Esophagus muscularis mucosa (tissue), 4 donors: Measurements from ENCODE around the gene C19orf53. TPM values are rescaled to one million over a fixed set of nuclear protein-coding genes. Genes with fewer than 3 reads are reported as not detected.

Experiments used
- DNase-seq: peaks from one replicate; pipeline ENCODE4 v3.0.0-alpha.2; 2017; ENCODE audit errors: extremely low spot score
- H3K27ac ChIP-seq, 4 donors: fragments of 200-600 bp; sonication (generic); replicated peaks in 1 of 4; 1 replicate in 3 of 4; 2 replicates in 1 of 4; pipeline ENCODE4 v1.5.1; 2016 to 2019; ENCODE audit warnings: mild to moderate bottlenecking in 1 of 4
- H3K27me3 ChIP-seq, 4 donors: fragments of 200-600 bp; sonication (generic); one replicate each; pipeline versions ENCODE4 v1.5.1 to v1.6.0; 2016 to 2019
- H3K36me3 ChIP-seq, 4 donors: fragments of 200-600 bp; sonication (generic); one replicate each; pipeline ENCODE4 v1.5.1; 2016 to 2019
- H3K4me1 ChIP-seq, 4 donors: fragments of 200-600 bp; sonication (generic); one replicate each; pipeline ENCODE4 v1.5.1; 2016 to 2019
- H3K4me3 ChIP-seq, 4 donors: fragments of 200-600 bp; sonication (generic); 1 replicate in 2 of 4; 2 replicates in 2 of 4; pipeline ENCODE4 v1.5.1; 2016 to 2019; ENCODE audit warnings: mild to moderate bottlenecking in 4 of 4, moderate library complexity in 1 of 4
- H3K9me3 ChIP-seq, 4 donors: fragments of 200-600 bp; sonication (generic); 1 replicate in 3 of 4; 2 replicates in 1 of 4; pipeline ENCODE4 v1.5.1; 2016 to 2019
- EP300 ChIP-seq: sonication (generic); formaldehyde crosslinking; IDR thresholded peaks from one replicate; pipeline ENCODE4 v1.6.1; 2017; ENCODE audit warnings: antibody characterized with exemption
- POLR2A ChIP-seq: fragments of 450-650 bp; IDR thresholded peaks from one replicate; pipeline ENCODE4 v1.6.1; 2017; ENCODE audit warnings: antibody characterized with exemption, moderate library complexity, mild to moderate bottlenecking, low read depth
- POLR2AphosphoS5 ChIP-seq, 2 donors: sonication (generic); formaldehyde crosslinking; IDR thresholded peaks; one replicate each; pipeline ENCODE4 v1.6.1; 2017; ENCODE audit warnings: antibody characterized with exemption in 2 of 2
- WGBS: methylation state at CpG from one replicate; pipeline ENCODE4 v1.1.5; 2018; 5-methylcytosine and 5-hydroxymethylcytosine counted together
- intact Hi-C: fragments of 100-400 bp; cut with DNase I; formaldehyde crosslinking; loops from one replicate; pipeline ENCODE4 v1.15.1; 2023
- total RNA-seq, 4 donors: library from RNA; depleted of rRNA; stranded (reverse); fragments of >200 nt; gene quantifications; one replicate each; pipeline versions ENCODE4 v1.1.0 to v1.2.1, GENCODE V29; 2016
- TF ChIP-seq, protein P1 (sequence below), 3 experiments: fragments of 200-600 bp in 2 of 3; fragments of 450-650 bp in 1 of 3; sonication (generic) in 2 of 3; IDR thresholded peaks; one replicate each; pipeline ENCODE4 v1.5.1; 2017 to 2019; ENCODE audit warnings: antibody characterized with exemption in 3 of 3, mild to moderate bottlenecking in 2 of 3, moderate library complexity in 1 of 3

C19orf53 gene
- total RNA-seq, 4 donors from 2014 or later: 87.4 to 168 (median 104) TPM

- H3K9me3 ChIP-seq: no peaks in the 10 kb centered on the region
- H3K4me3 ChIP-seq: peak overlapping the region; percentile 77 to 83 (median 80)
- peaks cover 0 to 4% (median 0%) of the 10 kb centered on the region in 4 donors for H3K36me3 ChIP-seq
- TF ChIP-seq POLR2A (no peak), EP300 (no peak), POLR2AphosphoS5 (IDR thresholded peaks at IDR 0.05) (peak; percentile 58 to 71)
- TF ChIP-seq, protein P1, sequence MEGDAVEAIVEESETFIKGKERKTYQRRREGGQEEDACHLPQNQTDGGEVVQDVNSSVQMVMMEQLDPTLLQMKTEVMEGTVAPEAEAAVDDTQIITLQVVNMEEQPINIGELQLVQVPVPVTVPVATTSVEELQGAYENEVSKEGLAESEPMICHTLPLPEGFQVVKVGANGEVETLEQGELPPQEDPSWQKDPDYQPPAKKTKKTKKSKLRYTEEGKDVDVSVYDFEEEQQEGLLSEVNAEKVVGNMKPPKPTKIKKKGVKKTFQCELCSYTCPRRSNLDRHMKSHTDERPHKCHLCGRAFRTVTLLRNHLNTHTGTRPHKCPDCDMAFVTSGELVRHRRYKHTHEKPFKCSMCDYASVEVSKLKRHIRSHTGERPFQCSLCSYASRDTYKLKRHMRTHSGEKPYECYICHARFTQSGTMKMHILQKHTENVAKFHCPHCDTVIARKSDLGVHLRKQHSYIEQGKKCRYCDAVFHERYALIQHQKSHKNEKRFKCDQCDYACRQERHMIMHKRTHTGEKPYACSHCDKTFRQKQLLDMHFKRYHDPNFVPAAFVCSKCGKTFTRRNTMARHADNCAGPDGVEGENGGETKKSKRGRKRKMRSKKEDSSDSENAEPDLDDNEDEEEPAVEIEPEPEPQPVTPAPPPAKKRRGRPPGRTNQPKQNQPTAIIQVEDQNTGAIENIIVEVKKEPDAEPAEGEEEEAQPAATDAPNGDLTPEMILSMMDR (IDR thresholded peaks at IDR 0.05): peak in 2 of 3 experiments; percentile 12 to 20
- peaks cover 23 to 43% (median 42%) of the 10 kb centered on the region in 4 donors for H3K4me1 ChIP-seq
- intact Hi-C loops: loop anchor here (5.0 kb wide), 1 partner anchor 36 kb away; no protein-coding TSS in a partner anchor
- H3K27me3 ChIP-seq: no peaks in the 10 kb centered on the region
- DNase-seq: peak; percentile 94
- H3K27ac ChIP-seq: peak overlapping the region; percentile 89 to 97 (median 94)
- whole genome bisulfite sequencing: 16% methylated on average over 7 of the region's 12 CpGs
These were observed 22.2 kb downstream of the C19orf53 start for GRCh38 chr19:13796301-13797057.

DNA sequence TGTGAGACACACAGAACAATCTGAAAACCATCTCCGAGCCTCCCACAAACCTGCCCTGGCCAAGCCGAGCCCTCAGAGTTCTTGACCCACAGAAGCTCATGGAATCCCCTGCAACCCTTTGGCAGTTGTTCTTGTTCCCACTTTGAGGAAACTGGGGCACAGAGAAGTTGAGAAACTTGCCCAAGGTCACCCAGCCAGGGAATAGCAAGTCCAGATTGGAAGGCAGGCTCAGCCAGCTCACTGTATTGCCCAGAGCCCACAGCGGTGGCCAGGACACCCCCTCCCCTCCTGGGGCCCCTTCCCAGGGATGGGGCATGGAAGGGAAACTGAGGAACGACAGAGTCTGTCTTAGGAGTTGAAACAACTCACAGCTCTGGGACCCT, 22.8 kb downstream of the C19orf53 start:
- H3K4me3 ChIP-seq: peak overlapping the region in 2 of 4 donors; percentile 77 to 83
- no peak for DNase-seq
- H3K9me3 ChIP-seq: no peaks in the 10 kb centered on the region
- intact Hi-C loops: loop anchor here (5.0 kb wide), 1 partner anchor 35 kb away; no protein-coding TSS in a partner anchor
- H3K36me3 ChIP-seq: peaks cover 0 to 4% (median 0%) of the 10 kb centered on the region in 4 donors
- H3K27ac ChIP-seq: peak overlapping the region; percentile 89 to 97 (median 94)
- H3K4me1 ChIP-seq: peaks cover 23 to 43% (median 42%) of the 10 kb centered on the region in 4 donors
- no peaks in the 10 kb centered on the region for H3K27me3 ChIP-seq
- TF ChIP-seq EP300: no peak
- TF ChIP-seq, protein P1 (IDR thresholded peaks at IDR 0.05): no peak
- no peak for TF ChIP-seq POLR2AphosphoS5 (IDR thresholded peaks at IDR 0.05)
- TF ChIP-seq POLR2A: no peak
- WGBS: 50% methylated on average over 1 of the region's 4 CpGs

DNA sequence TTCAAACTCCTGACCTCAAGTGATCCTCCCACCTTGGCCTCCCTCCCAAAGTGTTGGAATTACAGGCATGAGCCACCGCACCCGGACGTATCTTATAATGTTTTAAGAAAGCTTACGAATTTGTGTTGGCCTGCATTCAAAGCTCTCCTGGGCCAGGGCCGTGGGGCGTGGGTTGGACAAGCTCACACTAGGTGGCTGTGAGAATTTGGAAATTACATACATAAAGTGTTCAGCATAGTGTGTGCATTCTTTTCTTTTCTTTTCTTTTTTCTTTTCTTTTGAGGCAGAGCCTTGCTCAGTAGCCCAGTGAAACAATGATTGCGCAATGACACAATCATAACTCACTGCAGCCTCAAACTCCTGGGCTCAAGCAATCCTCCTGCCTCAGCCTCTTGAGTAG, 23.6 kb downstream of the C19orf53 start:
- Histone ChIP-seq H3K36me3 (peaks cover 0 to 8% (median 0%) of the 10 kb centered on the region in 4 donors), H3K9me3 (no peaks in the 10 kb centered on the region), H3K4me3 (no peak overlapping the region), H3K27ac (peak overlapping the region; percentile 89 to 97 (median 94)), H3K27me3 (no peaks in the 10 kb centered on the region), H3K4me1 (peaks cover 23 to 43% (median 42%) of the 10 kb centered on the region in 4 donors)
- no peak for DNase-seq
- intact Hi-C loops: loop anchor here (5.0 kb wide), 1 partner anchor 34 kb away; no protein-coding TSS in a partner anchor
- 29% methylated on average over 7 of the region's 7 CpGs for WGBS
- TF ChIP-seq POLR2A (no peak), EP300 (no peak), POLR2AphosphoS5 (IDR thresholded peaks at IDR 0.05) (peak in 1 of 2 donors; percentile 15)
- TF ChIP-seq, protein P1 (IDR thresholded peaks at IDR 0.05): no peak

DNA sequence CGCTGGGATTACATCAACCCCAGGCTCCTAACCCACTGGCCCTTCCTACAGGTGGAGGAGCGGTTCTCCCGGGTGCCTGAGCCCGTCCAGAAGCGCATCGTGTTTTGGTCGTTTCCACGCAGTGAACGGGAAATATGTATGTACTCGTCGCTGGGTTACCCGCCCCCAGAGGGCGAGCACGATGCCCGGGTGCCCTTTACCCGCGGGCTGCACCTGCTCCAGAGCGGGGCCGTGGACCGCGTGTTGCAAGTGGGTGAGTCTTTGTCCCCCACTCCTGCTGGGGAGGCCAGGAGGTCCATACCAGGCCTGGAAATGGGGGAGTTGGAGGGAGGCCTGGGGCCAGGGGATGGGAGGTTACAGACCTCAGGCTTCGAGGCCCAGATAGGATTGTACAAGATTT, 25.4 kb downstream of the C19orf53 start:
- no peak for TF ChIP-seq EP300
- TF ChIP-seq POLR2A: no peak
- TF ChIP-seq, protein P1 (IDR thresholded peaks at IDR 0.05): no peak
- TF ChIP-seq POLR2AphosphoS5 (IDR thresholded peaks at IDR 0.05): no peak
- no peak overlapping the region for H3K27ac ChIP-seq
- no peaks in the 10 kb centered on the region for H3K27me3 ChIP-seq
- no peak overlapping the region for H3K4me3 ChIP-seq
- no peaks in the 10 kb centered on the region for H3K9me3 ChIP-seq
- no peak for DNase-seq
- intact Hi-C loops: loop anchor here (5.0 kb wide), 1 partner anchor 33 kb away; no protein-coding TSS in a partner anchor
- H3K36me3 ChIP-seq: peaks cover 0 to 16% (median under 1%) of the 10 kb centered on the region in 4 donors
- H3K4me1 ChIP-seq: peaks cover 17 to 33% (median 32%) of the 10 kb centered on the region in 4 donors
- 100% methylated on average over 4 of the region's 22 CpGs for WGBS
